ENCODE measurements around the gene FTH1. TPM values are rescaled to one million over a fixed set of nuclear protein-coding genes. Genes with fewer than 3 reads are reported as not detected.

FTH1 gene
- total RNA-seq, 1 experiment from 2014 or later = 6,804 TPM

- no peak for TF ChIP-seq EZH2 (IDR thresholded peaks at IDR 0.05; ENCODE audit: low read depth)
- no peak for TF ChIP-seq CTCF (conservative IDR thresholded peaks at IDR 0.05)
- no peak overlapping the region for H3K27ac ChIP-seq
Measured at GRCh38 chr11:61976813-61977475, 9.5 kb upstream of the FTH1 start.

GRCh38 chr11:61976420-61976800 is 9.0 kb upstream of the FTH1 start:
- Histone ChIP-seq H3K27ac (no peak overlapping the region), H3F3A (ENCODE audit: insufficient read depth, low read depth) (peaks cover 44% of the 10 kb centered on the region), H3K79me2 (ENCODE audit: low read depth) (0 out of 2 replicates have a peak, but pooled peaks cover 7% of the 10 kb centered on the region), H3K27me3 (ENCODE audit: insufficient read depth, low read depth) (no peaks in the 10 kb centered on the region), H2AFZ (no peak overlapping the region), H3K9me3 (ENCODE audit: insufficient read depth, low read depth) (no peaks in the 10 kb centered on the region), H3K4me3 (no peak overlapping the region), H3K4me2 (no peak overlapping the region), H3K36me3 (ENCODE audit: low read depth) (no peaks in the 10 kb centered on the region), H4K20me1 (ENCODE audit: insufficient read depth) (no peaks in the 10 kb centered on the region), H3K9me2 (ENCODE audit: insufficient read depth) (no peaks in the 10 kb centered on the region), H3K4me1 (replicated peaks; ENCODE audit: insufficient read depth) (peaks cover 92% of the 10 kb centered on the region)
- intact Hi-C loops (cut with micrococcal nuclease; ENCODE audit: unreplicated experiment) = no loop called here
- no peak for TF ChIP-seq CTCF (conservative IDR thresholded peaks at IDR 0.05)
- no peak for TF ChIP-seq EZH2 (IDR thresholded peaks at IDR 0.05; ENCODE audit: low read depth)
- CTCF ChIA-PET = no interaction called here
- DNase-seq = no peak
- POLR2A ChIA-PET (ENCODE audit: unreplicated experiment) = no interaction called here
- BruUV-seq (replicated peaks) = no TSS peak

More at GRCh38 chr11:61976813-61977475, 9.5 kb upstream of the FTH1 start:
- ChIA-PET CTCF (interaction anchor here (0.7 kb wide), 1 partner anchor 615 kb away, joined by 3 read pairs; no protein-coding TSS in a partner anchor), POLR2A (ENCODE audit: unreplicated experiment) (interaction anchor here (0.6 kb wide), 1 partner anchor 68 kb away, joined by 3 read pairs; no protein-coding TSS in a partner anchor)
- Histone ChIP-seq H3K27me3 (ENCODE audit: insufficient read depth, low read depth) (no peaks in the 10 kb centered on the region), H2AFZ (no peak overlapping the region), H4K20me1 (ENCODE audit: insufficient read depth) (no peaks in the 10 kb centered on the region), H3K79me2 (ENCODE audit: low read depth) (0 out of 2 replicates have a peak, but pooled peaks cover 7% of the 10 kb centered on the region), H3K9me3 (ENCODE audit: insufficient read depth, low read depth) (no peaks in the 10 kb centered on the region), H3K4me2 (no peak overlapping the region), H3K4me1 (replicated peaks; ENCODE audit: insufficient read depth) (peaks cover 90% of the 10 kb centered on the region), H3F3A (ENCODE audit: insufficient read depth, low read depth) (peaks cover 43% of the 10 kb centered on the region), H3K4me3 (no peak overlapping the region), H3K9me2 (ENCODE audit: insufficient read depth) (no peaks in the 10 kb centered on the region), H3K36me3 (ENCODE audit: low read depth) (no peaks in the 10 kb centered on the region)
- peak in 1 of 2 experiments; percentile 11 for DNase-seq
- intact Hi-C loops (cut with micrococcal nuclease; ENCODE audit: unreplicated experiment) = no loop called here
- no TSS peak for BruUV-seq (replicated peaks)

- intact Hi-C loops (cut with micrococcal nuclease; ENCODE audit: unreplicated experiment) = no loop called here
- BruUV-seq (replicated peaks) = no TSS peak
- peaks cover 92% of the 10 kb centered on the region for H3K4me1 ChIP-seq (replicated peaks; ENCODE audit: insufficient read depth)
- no peak overlapping the region for H3K4me3 ChIP-seq
- H3K9me2 ChIP-seq (ENCODE audit: insufficient read depth) = no peaks in the 10 kb centered on the region
- ChIA-PET CTCF (interaction anchor here (0.6 kb wide), 1 partner anchor 111 kb away, joined by 6 read pairs; no protein-coding TSS in a partner anchor), POLR2A (ENCODE audit: unreplicated experiment) (interaction anchor here (0.5 to 0.6 kb wide), 2 partner anchors 36 to 70 kb away, joined by 3 to 4 read pairs; no protein-coding TSS in a partner anchor)
- H3F3A ChIP-seq (ENCODE audit: insufficient read depth, low read depth) = peaks cover 44% of the 10 kb centered on the region
- peak overlapping the region; percentile 24 for H3K4me2 ChIP-seq
- H3K36me3 ChIP-seq (ENCODE audit: low read depth) = no peaks in the 10 kb centered on the region
- TF ChIP-seq CTCF (conservative IDR thresholded peaks at IDR 0.05) (no peak), EZH2 (IDR thresholded peaks at IDR 0.05; ENCODE audit: low read depth) (no peak)
- H4K20me1 ChIP-seq (ENCODE audit: insufficient read depth) = no peaks in the 10 kb centered on the region
- no peak overlapping the region for H2AFZ ChIP-seq
- no peaks in the 10 kb centered on the region for H3K9me3 ChIP-seq (ENCODE audit: insufficient read depth, low read depth)
- H3K27ac ChIP-seq = no peak overlapping the region
- peaks cover 11% of the 10 kb centered on the region for H3K79me2 ChIP-seq (ENCODE audit: low read depth)
- peak in 1 of 2 experiments; percentile 20 for DNase-seq
- H3K27me3 ChIP-seq (ENCODE audit: insufficient read depth, low read depth) = no peaks in the 10 kb centered on the region
Measured at GRCh38 chr11:61975638-61976419, 8.4 kb upstream of the FTH1 start.

Measured in PC-9 (cell line).